NK-92 treated with Interleukin-12 subunit alpha and Interleukin-12 subunit beta, amount 100 ng/mL, for 24 hours (cell line): ENCODE measurements around the gene POLE4.

Experiments used
- DNase-seq: peaks from one replicate; lab custom pipeline; 2025; lab: John Stamatoyannopoulos, UW

POLE4 gene

DNA sequence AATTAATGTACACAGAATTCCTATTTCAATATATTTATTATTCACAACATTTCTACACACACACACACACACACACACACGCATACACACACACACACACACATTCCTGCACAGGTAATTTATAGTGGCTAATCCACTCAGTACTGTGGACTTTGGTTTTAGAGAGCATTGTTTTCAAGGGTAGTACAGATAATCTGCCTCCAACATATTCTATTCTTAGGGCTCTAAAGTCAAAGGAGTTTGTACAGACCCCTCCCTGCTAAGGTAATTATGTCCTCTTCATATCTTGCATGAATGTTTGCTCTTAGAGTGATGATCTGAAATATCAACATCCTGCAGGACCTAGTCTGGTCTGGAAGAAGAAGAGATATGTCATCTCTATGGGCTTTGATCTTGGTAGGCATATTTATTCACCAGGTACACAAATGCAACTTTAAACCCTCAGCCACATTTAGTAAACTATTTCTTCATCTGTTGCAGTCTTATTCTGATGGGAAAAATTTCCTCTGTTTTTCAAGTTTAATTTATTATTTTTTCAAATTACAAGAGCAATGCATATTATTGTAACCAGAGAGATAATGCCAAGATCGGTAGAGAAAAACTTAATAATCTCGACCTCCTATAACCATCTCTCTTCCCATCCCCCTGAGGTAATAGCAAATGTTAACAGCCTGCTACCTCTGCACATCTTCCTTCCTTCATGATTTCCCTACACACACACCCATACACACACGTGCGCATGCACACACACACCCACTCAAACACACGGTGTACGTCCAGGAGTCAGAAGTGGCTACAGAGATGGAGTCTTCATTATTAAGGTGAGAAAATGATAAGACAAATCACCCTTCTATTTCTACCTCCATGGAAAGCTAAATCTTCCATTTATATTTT, 18.3 kb upstream of the POLE4 start:
- no peak for DNase-seq

DNA sequence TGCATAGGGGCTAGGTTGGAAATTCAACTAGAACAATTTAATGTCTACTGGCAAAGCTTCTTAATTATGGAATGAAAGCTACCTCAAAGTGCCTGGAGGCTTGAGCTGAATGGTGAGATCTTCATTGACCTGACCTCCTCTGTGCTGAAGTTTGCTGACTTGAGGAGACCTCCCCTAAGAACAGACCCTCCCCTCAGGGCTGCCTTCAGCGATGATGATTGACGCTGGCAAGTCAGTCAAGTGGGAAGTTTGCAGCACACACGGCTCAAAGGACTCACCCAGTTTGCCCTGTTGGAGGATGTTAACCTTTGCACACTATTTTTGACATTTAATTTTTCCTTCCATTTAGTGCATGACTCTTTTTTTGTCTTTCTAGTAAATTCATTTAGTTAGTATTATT, 17.2 kb upstream of the POLE4 start:
- no peak for DNase-seq

DNA sequence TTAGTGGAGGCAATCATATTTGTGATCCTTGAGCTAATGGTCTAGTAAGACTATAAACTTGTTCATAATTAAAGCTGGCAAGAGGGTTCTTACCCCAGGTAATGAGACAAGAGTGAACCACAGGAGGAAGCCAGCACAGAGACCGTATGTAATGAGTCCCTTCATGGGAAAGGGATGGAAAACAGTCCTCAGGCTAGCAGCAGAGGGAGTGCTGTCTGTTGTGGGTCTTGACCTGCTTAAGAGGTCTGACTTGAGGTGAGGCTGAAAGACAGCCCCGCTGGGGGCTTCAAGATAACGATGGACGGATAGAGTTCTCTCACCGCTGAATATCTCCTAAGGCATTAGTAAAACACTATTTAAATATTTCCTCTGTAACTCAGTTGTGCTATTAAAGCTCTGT, 16.2 kb upstream of the POLE4 start:
- no peak for DNase-seq

DNA sequence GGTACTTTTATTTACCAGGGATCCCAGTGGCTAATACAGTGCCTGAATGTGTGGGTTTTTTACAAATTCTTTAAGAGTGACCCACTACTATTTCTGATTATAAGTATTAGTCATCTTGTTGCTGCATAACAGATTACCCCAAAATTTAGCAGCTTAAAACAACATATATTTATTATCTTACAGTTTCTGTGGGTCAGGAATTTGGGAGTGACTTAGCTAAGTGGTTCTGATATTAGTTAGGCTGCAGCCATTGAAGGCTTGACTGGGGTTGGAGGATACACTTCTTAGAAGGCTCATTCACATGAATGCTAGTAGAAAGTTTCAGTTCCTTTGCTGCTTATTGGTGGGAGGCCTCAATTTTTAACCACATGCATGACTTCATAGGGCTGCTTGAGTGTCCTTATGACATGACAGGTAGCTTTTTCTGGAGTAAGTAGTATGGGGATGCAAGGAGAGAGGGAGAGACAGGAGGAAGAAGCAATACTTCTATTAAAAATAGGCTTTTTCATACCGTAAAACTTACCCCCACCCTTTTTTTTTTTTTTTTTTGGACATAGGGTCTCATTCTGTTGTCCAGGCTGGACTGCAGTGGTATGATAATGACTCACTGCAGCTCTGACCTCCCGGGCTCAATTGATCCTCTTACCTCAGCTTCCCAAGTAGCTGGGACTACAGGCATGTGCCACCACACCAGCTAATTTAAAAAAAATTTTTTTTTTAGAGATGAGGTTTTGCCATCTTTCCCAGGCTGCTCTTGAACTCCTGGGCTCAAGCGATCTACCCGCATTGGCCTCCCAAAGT, 13.3 kb upstream of the POLE4 start:
- no peak for DNase-seq

DNA sequence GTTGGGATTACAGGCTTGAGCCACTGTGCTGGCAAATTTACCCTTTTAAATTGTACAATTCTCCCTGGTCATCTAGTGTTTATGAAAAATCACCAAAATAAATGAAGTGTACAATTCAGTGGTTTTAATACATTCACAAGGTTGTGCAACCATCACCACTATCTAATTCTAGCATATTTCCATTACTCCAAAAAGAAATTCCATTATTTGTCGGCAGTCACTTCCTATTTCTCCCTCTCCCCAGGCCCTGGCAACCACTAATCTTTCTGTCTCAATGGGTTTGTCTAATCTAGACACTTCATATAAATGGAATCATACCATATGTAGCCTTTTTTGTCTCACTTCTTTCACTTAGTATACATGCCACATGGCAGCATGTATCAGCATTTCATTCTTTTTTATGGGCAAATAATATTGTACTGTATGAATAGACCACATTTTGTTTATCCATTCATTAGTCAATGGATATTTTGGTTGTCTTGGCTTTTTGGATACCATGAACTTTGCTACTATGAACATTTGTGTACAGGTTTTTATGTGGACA, 12.6 kb upstream of the POLE4 start:
- no peak for DNase-seq

DNA sequence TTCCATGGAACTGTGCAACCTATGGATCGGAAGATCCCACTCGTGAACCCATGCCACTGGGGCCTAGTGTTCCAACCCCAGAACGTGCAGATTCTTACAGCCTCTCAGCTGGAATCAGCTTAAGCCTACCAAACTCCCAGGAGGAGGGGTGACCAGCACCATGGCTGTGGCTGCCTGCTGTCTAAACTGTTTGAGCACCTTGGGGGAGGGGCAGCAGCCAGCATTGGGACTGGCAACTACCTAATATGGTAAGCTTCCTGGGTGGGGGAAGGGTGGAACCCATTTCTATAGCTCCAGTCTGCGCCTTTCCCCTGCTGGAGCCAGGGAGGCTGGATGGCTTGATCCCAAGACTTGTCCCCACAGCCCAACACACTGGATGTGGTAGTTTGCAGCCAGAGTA, 10.7 kb upstream of the POLE4 start:
- no peak for DNase-seq

DNA sequence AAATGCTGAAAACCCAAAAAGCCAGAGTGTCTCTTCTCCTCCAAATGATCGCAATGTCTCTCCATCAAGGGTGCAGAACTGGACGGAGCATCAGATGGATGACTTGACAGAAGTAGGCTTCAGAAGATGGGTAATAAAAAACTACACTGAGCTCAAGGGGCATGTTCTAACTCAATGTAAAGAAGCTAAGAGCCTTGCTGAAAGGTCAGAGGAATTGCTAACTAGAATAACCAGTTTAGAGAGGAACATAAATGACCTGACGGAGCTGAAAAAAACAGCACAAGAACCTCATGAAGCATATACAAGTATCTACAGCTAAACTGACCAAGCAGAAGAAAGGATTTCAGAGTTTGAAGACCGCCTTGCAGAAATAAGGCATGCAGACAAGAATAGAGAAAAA, 9.7 kb upstream of the POLE4 start:
- no peak for DNase-seq

DNA sequence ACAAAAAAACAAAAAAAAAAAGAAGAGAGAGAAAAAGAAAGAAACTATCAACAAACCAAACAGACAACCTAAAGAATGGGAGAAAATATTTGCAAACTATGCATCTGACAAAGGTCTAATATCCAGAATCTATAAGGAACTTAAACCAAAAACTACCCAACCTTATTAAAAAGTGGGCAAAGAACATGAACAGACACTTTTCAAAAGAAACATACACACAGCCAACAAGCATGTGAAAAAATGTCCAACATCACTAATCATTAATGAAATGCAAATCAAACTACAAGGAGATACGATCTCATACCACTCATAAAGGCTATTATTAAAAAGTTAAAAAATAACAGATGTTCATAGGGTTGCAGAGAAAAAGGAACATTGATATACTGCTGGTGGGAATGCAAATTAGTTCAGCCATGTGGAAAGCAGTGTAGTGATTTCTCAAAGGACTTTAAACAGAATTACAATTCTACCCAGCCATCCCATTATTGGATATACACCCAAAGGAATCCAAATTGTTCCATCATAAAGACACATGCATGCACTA, 7.2 kb upstream of the POLE4 start:
- no peak for DNase-seq

DNA sequence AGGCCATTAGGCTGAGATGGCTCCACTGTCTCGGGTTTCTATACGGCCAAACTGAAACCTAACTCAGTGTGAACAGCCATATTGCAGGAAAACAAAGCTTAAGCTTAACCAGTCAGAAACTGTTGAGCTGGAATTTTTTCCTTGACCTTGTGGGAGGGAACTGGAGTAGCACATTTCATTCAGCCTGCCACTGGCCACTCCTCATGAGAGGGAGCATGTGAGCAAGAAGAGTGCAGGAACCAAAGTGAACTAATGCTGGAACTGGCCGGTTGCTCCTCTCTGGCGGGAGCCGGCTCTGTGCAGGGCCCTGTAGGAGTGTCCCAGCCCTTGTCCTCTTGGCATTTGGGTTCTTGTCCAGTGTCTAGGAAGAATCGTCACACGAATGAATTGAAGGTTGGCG, 5.9 kb upstream of the POLE4 start:
- DNase-seq, result no peak

DNA sequence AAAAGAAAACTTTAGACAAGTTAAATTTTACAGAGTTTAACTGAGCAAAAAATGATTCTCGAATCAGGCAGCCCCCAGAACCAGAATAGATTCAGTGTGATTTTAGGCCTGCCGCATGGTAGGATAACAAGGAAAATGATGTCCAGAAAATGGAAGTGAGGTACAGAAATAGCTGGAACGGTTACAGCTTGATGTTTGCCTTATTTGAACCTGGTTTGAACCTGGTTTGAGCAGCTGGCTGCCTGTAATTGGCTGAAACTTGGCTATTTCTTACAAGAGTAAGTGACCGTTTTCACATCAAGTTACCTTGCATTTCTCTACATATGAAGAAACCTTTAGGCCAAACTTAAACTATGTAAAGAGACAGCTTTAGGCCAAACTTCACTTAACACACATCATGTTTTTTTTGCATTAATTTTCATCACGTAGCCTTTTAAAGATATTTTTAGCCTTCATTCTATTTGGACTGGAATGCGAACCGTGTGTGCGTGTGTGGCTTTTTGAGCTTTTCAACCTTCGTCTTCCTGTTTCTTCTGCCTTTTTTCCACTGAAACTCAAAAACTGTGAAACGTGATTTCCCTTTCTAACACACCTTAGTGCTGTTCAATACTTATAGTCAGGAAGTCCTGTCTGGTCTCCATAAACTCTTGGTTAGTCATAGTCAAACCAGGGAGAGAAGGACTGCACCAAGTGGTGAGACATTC, 4.5 kb upstream of the POLE4 start:
- DNase-seq, result no peak

DNA sequence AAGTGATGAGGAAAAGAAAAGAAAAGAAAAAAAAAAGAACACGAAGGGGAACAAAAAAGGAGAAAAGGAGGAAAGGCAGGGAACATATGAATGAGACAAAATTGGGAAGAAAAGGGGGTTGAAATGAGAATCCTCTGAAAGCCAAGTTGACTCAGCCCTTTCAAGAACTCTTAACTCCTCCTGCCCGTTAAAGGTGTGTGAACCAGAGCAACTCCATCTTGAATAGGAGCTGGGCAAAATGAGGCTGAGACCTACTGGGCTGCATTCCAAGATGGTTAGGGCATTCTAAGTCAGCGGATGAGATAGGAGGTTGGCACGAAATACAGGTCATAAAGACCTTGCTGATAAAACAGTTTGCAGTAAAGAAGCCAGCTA, 4.0 kb upstream of the POLE4 start:
- DNase-seq, result no peak

DNA sequence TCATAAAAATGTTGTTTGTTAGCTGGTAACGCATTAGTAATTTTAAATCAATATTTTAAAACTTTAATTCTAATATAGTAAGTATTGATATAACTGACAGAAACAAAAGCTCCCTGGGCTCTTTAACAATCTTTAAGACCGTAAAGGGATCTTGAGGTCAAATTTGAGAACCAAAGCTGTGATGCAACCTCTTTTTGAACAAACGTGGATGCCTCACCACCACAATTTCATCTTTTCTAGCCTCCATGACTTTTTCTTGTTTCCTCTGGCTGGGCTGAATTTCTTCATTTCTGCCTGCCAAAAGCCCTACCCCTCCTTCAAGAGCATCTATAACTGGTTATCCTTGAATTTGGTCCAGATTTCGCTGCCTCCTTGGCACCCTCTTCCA, 563 bp upstream of the POLE4 start:
- DNase-seq, result no peak

DNA sequence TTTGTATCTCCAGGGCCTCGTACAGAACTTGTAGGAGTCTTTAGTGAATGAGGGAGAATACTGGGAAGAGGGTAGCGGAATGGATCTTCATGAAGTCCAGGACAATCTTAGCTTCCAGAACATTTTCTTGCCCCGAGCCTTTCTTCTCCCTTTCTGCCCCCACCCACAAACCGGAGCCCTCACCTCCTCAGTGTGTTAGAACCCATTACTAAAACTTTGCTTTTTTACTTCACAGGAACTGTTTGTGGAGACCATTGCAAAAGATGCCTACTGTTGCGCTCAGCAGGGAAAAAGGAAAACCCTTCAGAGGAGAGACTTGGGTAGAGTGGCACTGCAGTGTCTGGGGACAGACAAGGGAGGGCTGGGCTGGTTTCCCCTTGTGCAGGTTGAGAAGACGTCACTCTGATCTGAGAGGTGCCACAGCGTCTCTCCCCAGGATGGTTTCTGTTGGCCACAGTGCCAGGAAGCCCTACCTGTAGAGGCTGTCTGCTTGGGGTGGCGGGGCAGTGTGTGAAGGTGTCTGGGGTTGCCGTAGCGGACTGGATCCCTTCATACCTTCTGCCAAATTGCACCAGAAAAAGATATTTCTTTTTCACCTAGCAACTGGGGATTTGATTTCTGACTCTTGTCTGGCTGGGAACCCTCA, 786 bp downstream of the POLE4 start:
- DNase-seq, result no peak

DNA sequence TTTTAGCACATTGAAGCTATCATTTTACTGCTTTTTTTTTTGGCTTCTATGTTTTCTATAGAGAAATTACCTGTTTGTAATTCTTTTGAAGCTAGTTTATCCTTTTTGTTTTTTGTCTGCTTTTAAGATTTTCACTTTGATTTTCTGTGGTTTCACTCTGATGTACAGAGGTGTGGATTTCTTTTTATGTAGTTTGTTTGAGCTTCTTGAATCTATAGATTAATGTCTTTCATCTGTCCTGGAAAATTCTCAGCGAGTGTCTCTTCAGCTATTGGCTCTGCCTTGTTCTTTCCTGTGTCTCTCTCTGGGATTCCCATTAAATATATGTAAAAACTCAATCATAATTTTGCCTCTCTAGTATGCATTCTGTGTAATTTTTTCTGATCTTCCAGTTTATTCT, 8.4 kb downstream of the POLE4 start:
- DNase-seq, result no peak

DNA sequence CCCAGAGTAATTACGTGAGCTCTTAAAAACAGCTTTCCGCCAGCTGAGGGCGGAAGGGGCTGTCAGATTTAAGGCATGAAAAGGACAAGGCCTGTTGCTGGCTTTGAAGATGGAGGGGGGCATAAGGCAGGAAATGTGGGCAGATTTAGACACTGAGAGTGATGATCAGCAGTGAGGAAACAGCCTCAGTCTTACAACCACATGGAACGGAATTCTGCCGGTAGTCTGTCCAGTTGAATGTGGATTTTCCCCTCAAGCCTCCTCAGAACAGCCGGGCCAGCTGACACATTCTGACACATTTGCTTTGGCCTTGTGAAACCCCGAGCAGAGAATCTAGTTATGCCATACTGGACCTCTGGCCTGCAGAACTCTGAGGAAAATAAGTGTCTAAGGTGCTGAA, 16.6 kb downstream of the POLE4 start:
- no peak for DNase-seq

DNA sequence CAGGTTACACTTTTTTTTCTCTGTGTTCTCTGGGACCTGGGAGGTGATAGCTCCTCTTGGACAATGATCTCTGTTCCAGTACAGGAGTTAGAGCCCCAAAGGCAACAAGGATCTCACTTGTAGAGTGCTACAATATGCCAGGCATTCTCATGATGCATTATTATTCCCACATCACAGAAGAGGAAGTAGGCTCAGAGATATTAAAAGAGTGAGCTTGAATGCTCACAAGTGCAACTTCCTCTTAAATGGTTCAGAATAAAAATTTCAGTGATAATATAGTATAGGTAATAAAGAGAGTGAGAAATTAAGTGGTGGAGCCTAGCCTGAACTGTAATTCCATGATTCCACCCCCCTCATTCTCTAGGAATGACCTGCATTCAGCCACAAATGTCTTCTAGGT, 21.4 kb downstream of the POLE4 start:
- DNase-seq, result no peak

DNA sequence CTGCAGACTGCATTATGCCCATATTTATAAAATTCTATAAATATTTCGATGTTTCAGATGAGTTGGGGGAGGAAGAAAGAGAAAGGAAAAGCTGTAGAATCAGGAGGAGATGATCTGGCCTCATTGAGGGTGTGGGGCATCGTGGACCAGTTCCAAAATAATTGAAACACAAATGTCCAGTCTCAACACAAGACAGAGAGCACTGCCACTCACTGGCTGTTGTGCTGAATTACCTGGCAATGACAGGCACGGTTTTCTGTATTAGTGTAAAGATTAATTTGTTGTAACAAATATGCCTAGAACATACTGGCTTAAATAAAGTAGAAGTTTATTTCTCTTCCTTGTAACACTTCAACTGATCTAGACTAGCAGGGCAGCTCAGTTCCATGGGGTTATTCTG, 24.1 kb downstream of the POLE4 start:
- no peak for DNase-seq

DNA sequence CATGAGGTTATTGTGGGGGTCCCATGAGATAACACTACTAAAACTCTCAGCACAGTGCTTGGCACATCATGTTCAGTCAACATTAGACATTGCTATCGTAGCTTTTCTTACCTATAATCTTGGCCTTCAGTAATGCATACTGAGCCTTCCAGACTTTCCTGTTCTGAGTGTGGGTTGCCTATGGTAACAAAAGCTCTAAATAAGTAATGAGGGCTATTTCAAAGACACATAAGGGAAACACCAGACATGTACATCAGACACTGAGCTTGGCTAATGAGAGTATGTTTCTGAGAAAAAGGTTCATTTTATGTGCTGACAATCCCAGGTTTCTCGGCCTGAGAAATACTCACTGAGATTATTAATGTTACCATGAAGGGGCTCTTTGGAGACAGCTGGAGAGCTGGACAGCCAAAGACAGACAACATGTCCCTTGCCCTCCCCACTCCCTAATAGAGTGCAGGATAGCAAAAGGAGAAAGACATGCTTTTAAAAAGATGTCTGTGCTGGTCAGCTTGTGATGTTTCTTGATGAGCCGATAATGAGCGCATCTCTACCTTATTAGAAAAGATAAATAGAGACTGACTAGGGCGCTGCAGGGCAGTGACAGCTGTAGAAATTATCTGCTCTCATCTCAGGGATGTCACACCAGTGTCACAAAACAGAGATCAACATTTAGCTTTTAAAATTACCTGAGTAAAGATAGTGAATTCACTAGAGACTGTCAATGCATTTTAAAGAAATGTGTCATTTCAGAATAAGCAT, 25.4 kb downstream of the POLE4 start:
- no peak for DNase-seq

DNA sequence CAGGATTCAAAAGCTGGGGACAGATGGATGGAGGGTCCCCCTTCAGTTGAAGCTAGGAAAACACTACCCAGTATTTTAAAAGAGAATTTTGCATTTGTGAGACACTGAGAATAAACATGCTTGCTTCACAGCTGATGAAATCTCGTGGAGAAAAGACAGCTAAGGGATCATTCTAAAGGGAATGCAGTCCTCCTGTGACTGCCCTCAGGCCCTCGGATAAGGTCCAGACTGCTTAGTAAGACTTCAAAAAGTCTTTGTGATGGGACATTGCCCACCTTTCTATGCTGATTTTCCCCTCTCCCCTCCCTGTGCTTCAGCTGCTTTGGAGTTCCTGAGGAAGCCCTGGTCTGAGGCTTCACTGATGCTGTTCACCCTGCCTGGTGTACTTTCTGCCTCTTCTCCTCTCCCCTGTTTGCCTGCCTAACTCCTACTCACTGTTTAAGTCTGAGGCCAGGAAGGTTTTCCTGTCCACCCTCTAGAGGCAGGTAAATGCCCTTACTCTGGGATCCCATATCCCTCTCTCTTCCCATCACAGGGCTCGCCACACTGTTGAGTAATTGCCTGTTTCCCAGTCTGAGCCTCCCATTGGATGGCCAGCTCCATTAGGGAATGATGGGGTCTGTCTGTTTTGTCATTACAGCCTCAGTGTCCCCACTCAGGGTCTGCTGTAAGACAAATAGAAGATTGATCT, 26.6 kb downstream of the POLE4 start:
- DNase-seq, result no peak

DNA sequence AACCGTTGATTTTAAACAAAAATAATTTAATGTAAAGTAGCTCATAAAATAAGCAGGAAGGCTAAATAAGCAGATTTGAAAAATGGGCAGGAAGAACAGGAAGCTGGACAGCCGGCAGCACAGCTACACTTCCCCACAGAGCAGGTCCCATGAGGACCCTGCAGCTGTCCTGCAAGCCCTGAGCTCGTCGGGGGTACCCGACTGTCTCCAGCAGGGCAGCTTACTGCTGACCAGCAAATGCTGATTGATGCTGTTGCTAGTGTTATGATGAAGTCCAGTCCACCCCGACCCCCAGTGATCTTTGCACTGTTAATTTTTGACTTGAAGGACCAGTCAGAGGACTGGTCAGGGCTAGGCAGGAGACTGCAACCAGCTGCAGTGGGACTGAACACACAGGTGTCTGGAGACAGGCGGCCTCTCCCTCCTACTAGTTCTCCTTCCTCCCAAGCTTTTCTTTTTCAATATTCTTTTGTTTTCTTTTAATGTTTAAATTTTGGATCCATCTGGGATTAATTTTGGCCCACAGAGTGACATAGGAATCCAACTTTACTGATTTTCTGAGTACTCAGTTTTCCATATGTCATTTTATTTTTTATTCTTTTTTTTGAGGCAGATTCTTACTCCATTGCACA, 27.7 kb downstream of the POLE4 start:
- DNase-seq, result no peak
